ENCODE measurements around the gene FAM9C.

- no peak for TF ChIP-seq CTCF (IDR thresholded peaks at IDR 0.05)
- TF ChIP-seq POLR2A (IDR thresholded peaks at IDR 0.05): no peak
Measured at GRCh38 chrX:12986164-12986779, 58.1 kb downstream of the FAM9C start.
